Upper lobe of left lung (tissue), 6 donors: ENCODE results near the gene TNS4. TPM values are rescaled to one million over a fixed set of nuclear protein-coding genes. Genes with fewer than 3 reads are reported as not detected.
A peak's percentile ranks its signal among the peaks of the same experiment; 100 is the strongest.
"Not testable (repeated sequence)": the region's sequence is repeated elsewhere in the genome, so short reads cannot be mapped to it uniquely, and the experiment has no call there.

ENCODE experiments used
- ATAC-seq, 2 donors: fragments of 200-7000 bp; cut with Tn5 transposase; one replicate each; pipeline ENCODE4 v1.9.1; 2022; ENCODE audit warnings: mild to moderate bottlenecking in 2 of 2, moderate library complexity in 2 of 2; ENCODE audit not compliant: low FRiP score in 2 of 2
- DNase-seq, 2 donors: peaks; one replicate each; pipeline ENCODE4 v3.0.0-alpha.2; 2019 to 2020
- H3K27ac ChIP-seq, 4 donors: fragments of 200-600 bp; sonication (generic); one replicate each; pipeline ENCODE4 v1.5.1; 2016 to 2019
- H3K27me3 ChIP-seq, 4 donors: fragments of 200-600 bp; sonication (generic); one replicate each; pipeline ENCODE4 v1.5.1; 2017 to 2019
- H3K36me3 ChIP-seq, 4 donors: fragments of 200-600 bp; sonication (generic); one replicate each; pipeline ENCODE4 v1.5.1; 2016 to 2019
- H3K4me1 ChIP-seq, 4 donors: fragments of 200-600 bp; sonication (generic); one replicate each; pipeline ENCODE4 v1.5.1; 2018 to 2019
- H3K4me3 ChIP-seq, 4 donors: fragments of 200-600 bp; sonication (generic); one replicate each; pipeline ENCODE4 v1.5.1; 2017 to 2019; ENCODE audit warnings: mild to moderate bottlenecking in 2 of 4, moderate library complexity in 1 of 4
- H3K9me3 ChIP-seq, 4 donors: fragments of 200-600 bp; sonication (generic); one replicate each; pipeline ENCODE4 v1.5.1; 2018 to 2019
- CTCF ChIP-seq, 6 experiments: fragments of 450-650 bp in 4 of 6; fragments of 200-600 bp in 2 of 6; sonication (generic) in 2 of 6; IDR thresholded peaks; one replicate each; pipeline ENCODE4 v1.5.1; 2016 to 2019; ENCODE audit warnings: antibody characterized with exemption in 6 of 6
- EP300 ChIP-seq, 4 donors: sonication (generic); formaldehyde crosslinking; IDR thresholded peaks; one replicate each; pipeline ENCODE4 v1.5.1; 2017; ENCODE audit warnings: antibody characterized with exemption in 4 of 4, control low read depth in 2 of 4
- POLR2A ChIP-seq, 4 donors: fragments of 450-650 bp; IDR thresholded peaks; one replicate each; pipeline ENCODE4 v1.5.1; 2016 to 2017; ENCODE audit warnings: antibody characterized with exemption in 4 of 4, mild to moderate bottlenecking in 2 of 4
- POLR2AphosphoS5 ChIP-seq, 2 donors: sonication (generic); formaldehyde crosslinking; IDR thresholded peaks; one replicate each; pipeline ENCODE4 v1.5.1; 2017; ENCODE audit warnings: antibody characterized with exemption in 2 of 2
- WGBS, 2 donors: methylation state at CpG; one replicate each; pipeline ENCODE4 v1.1.5; 2017 to 2018; 5-methylcytosine and 5-hydroxymethylcytosine counted together
- total RNA-seq, 6 donors: library from RNA; depleted of rRNA in 4 of 6; stranded (reverse); fragments of >200 nt in 4 of 6; gene quantifications; one replicate each; pipeline versions ENCODE4 v1.1.0 to v1.2.1, GENCODE V29; 2016 to 2021
- donor health status: DM: no; HTN: no; CAD: no; lungs with moderate emphysema.
- donor health status: DM: no; HTN: yes; CAD: no; lungs with severe emphysema.

TNS4 gene
- total RNA-seq, 6 donors from 2014 or later = 0.54 to 5.1 (median 1.1) TPM; not detected in 1

- WGBS, 2 donors = 75 to 84% methylated on average over 2 of the region's 2 CpGs
- TF ChIP-seq EP300 (IDR thresholded peaks at IDR 0.05) (no peak), CTCF (IDR thresholded peaks at IDR 0.05) (no peak), POLR2A (IDR thresholded peaks at IDR 0.05) (no peak), POLR2AphosphoS5 (IDR thresholded peaks at IDR 0.05) (no peak)
- Histone ChIP-seq H3K27me3 (no peaks in the 10 kb centered on the region), H3K4me3 (no peak overlapping the region), H3K36me3 (no peaks in the 10 kb centered on the region), H3K27ac (peak overlapping the region; percentile 70 to 89 (median 86)), H3K9me3 (no peaks in the 10 kb centered on the region), H3K4me1 (peaks cover 37 to 63% (median 60%) of the 10 kb centered on the region in 4 donors)
- ATAC-seq = no peak
- no peak for DNase-seq
These were observed 46.5 kb upstream of the TNS4 start for GRCh38 chr17:40547785-40548478.

- H3K4me1 ChIP-seq = peaks cover 43 to 63% (median 60%) of the 10 kb centered on the region in 4 donors
- peak overlapping the region; percentile 70 to 89 (median 86) for H3K27ac ChIP-seq
These were observed 45.8 kb upstream of the TNS4 start for GRCh38 chr17:40547079-40547784.

GRCh38 chr17:40546497-40546896, 45.1 kb upstream of the TNS4 start:
- H3K36me3 ChIP-seq, H3K9me3 ChIP-seq, H3K27me3 ChIP-seq, H3K4me3 ChIP-seq, ATAC-seq, DNase-seq, H3K27ac ChIP-seq: not testable (repeated sequence)
- peaks cover 43 to 63% (median 60%) of the 10 kb centered on the region in 4 donors for H3K4me1 ChIP-seq
- WGBS, 2 donors = 90 to 97% methylated on average over 4 of the region's 4 CpGs

More at GRCh38 chr17:40547079-40547784, 45.8 kb upstream of the TNS4 start:
- 62 to 77% methylated on average over 8 to 11 of the region's 11 CpGs for WGBS, 2 donors
- no peak for TF ChIP-seq CTCF (IDR thresholded peaks at IDR 0.05)
- no peak for TF ChIP-seq EP300 (IDR thresholded peaks at IDR 0.05)
- TF ChIP-seq POLR2A (IDR thresholded peaks at IDR 0.05) = no peak
- TF ChIP-seq POLR2AphosphoS5 (IDR thresholded peaks at IDR 0.05) = no peak
- Histone ChIP-seq H3K4me3 (no peak overlapping the region), H3K36me3 (no peaks in the 10 kb centered on the region), H3K9me3 (no peaks in the 10 kb centered on the region), H3K27me3 (no peaks in the 10 kb centered on the region)
- ATAC-seq (no peak), DNase-seq (no peak)

- DNase-seq (peak in 1 of 2 donors; percentile 13), ATAC-seq (no peak)
- Histone ChIP-seq H3K27ac (no peak overlapping the region), H3K4me3 (no peak overlapping the region), H3K9me3 (no peaks in the 10 kb centered on the region), H3K36me3 (no peaks in the 10 kb centered on the region), H3K4me1 (peaks cover 49 to 62% (median 58%) of the 10 kb centered on the region in 4 donors), H3K27me3 (no peaks in the 10 kb centered on the region)
- no peak for TF ChIP-seq POLR2AphosphoS5 (IDR thresholded peaks at IDR 0.05)
- no peak for TF ChIP-seq POLR2A (IDR thresholded peaks at IDR 0.05)
- TF ChIP-seq EP300 (IDR thresholded peaks at IDR 0.05) = no peak
- no peak for TF ChIP-seq CTCF (IDR thresholded peaks at IDR 0.05)
- WGBS, 2 donors = 91 to 94% methylated on average over 11 of the region's 11 CpGs
These were observed 44.2 kb upstream of the TNS4 start for GRCh38 chr17:40545660-40546059.

- Histone ChIP-seq H3K9me3 (no peaks in the 10 kb centered on the region), H3K36me3 (no peaks in the 10 kb centered on the region), H3K27me3 (no peaks in the 10 kb centered on the region), H3K4me1 (peaks cover 42 to 57% (median 50%) of the 10 kb centered on the region in 4 donors), H3K27ac (peak overlapping the region; percentile 73 to 94 (median 84)), H3K4me3 (no peak overlapping the region)
- peak; percentile 76 to 91 for ATAC-seq
- peak in 1 of 2 donors; percentile 10 for DNase-seq
- TF ChIP-seq POLR2AphosphoS5 (IDR thresholded peaks at IDR 0.05) = peak; percentile 52 to 76
- no peak for TF ChIP-seq CTCF (IDR thresholded peaks at IDR 0.05)
- no peak for TF ChIP-seq POLR2A (IDR thresholded peaks at IDR 0.05)
- TF ChIP-seq EP300 (IDR thresholded peaks at IDR 0.05) = peak; percentile 58 to 82 (median 77)
- 60 to 61% methylated on average over 10 to 14 of the region's 14 CpGs for WGBS, 2 donors
These were observed 41.4 kb upstream of the TNS4 start for GRCh38 chr17:40542558-40543411.
